A549 (cell line): ENCODE results near the gene PTH.

Experiments used
- CHD2 ChIP-seq: fragments of 150-350 bp; IDR thresholded peaks from 2 replicates; pipeline ENCODE4 v1.6.1; 2014; ENCODE audit warnings: low read length; ENCODE audit not compliant: partially characterized antibody
- CTCF ChIP-seq: fragments of >200 bp; sonication (Bioruptor Twin); formaldehyde crosslinking; IDR thresholded peaks from 3 replicates; pipeline ENCODE4 v1.5.1; 2016
- HDAC2 ChIP-seq: fragments of 200-600 bp; sonication (generic); IDR thresholded peaks from 2 replicates; pipeline ENCODE4 v1.6.1; 2016
- KDM5A ChIP-seq: fragments of 200-600 bp; sonication (generic); IDR thresholded peaks from 2 replicates; pipeline ENCODE4 v1.6.1; 2016; ENCODE audit warnings: antibody characterized with exemption, mild to moderate bottlenecking
- NR3C1 ChIP-seq: fragments of >200 bp; sonication (Bioruptor Twin); formaldehyde crosslinking; IDR thresholded peaks from 3 replicates; pipeline ENCODE4 v1.6.1; 2017
- POLR2A ChIP-seq: IDR thresholded peaks from 2 replicates; pipeline ENCODE4 v1.6.1; 2012; ENCODE audit warnings: mild to moderate bottlenecking, low read length
- REST ChIP-seq: fragments of 200-600 bp; sonication (generic); IDR thresholded peaks from 2 replicates; pipeline ENCODE4 v1.6.1; 2016; ENCODE audit warnings: antibody characterized with exemption, mild to moderate bottlenecking, moderate library complexity

GRCh38 chr11:13461291-13461690 lies 34.5 kb downstream of the PTH start:
- TF ChIP-seq REST, result no peak
- TF ChIP-seq POLR2A, result no peak
- no peak for TF ChIP-seq HDAC2
- TF ChIP-seq CTCF, result no peak
- no peak for TF ChIP-seq NR3C1
- TF ChIP-seq CHD2, result no peak
- no peak for TF ChIP-seq KDM5A
